Medulla oblongata (tissue), 1 donor: ENCODE results near the gene PADI1.

ENCODE experiments used
- DNase-seq: peaks from one replicate; pipeline ENCODE4 v3.0.0-alpha.2; 2015; ENCODE audit errors: extremely low spot score

The PADI1 gene, protein sequence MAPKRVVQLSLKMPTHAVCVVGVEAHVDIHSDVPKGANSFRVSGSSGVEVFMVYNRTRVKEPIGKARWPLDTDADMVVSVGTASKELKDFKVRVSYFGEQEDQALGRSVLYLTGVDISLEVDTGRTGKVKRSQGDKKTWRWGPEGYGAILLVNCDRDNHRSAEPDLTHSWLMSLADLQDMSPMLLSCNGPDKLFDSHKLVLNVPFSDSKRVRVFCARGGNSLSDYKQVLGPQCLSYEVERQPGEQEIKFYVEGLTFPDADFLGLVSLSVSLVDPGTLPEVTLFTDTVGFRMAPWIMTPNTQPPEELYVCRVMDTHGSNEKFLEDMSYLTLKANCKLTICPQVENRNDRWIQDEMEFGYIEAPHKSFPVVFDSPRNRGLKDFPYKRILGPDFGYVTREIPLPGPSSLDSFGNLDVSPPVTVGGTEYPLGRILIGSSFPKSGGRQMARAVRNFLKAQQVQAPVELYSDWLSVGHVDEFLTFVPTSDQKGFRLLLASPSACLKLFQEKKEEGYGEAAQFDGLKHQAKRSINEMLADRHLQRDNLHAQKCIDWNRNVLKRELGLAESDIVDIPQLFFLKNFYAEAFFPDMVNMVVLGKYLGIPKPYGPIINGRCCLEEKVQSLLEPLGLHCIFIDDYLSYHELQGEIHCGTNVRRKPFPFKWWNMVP

DNA sequence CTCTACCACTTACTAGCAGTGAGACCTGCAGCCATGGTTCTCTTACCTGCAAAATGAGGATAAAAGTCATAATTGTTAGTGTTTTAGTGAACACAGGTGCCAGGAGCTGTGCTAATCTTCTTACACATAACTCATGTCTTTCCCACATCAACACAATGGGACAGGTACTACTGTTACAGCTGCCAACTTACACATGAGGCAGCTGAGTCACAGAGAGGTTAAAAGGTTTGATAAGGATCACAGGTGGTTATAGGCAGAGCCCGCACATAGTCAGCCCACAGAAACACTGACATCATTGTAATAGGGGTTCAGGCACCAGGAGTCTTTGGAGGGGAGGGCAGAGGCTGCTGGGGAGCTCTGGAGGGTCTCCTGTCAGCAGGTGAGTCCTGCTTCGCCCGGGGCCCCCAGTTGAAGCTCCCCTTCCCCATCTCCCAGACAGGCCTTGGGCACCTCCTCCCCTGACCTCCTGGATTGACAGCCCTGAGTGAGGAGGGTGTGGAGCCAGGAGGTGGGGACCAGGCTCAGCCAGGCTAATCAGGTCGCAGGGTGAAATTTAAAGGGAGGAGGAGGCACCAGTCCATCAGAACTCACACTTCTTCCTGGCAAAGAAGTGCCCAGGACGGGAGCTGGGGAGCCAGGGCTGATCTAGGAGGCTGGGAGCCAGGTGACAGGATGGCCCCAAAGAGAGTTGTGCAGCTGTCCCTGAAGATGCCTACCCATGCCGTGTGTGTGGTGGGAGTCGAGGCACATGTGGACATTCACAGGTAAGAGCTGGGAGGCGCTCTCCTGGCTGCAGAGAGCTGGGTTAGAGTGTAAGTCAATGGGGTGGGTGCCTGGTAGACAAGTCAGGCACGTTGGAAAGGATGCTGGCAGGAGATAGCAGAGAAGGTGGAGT is at the start of gene PADI1:
TSS of gene PADI1 (plus strand) at position 583 of the 895 bp plus-strand sequence. CDS start at position 673, 90 bp downstream.
- no peak for DNase-seq

DNA sequence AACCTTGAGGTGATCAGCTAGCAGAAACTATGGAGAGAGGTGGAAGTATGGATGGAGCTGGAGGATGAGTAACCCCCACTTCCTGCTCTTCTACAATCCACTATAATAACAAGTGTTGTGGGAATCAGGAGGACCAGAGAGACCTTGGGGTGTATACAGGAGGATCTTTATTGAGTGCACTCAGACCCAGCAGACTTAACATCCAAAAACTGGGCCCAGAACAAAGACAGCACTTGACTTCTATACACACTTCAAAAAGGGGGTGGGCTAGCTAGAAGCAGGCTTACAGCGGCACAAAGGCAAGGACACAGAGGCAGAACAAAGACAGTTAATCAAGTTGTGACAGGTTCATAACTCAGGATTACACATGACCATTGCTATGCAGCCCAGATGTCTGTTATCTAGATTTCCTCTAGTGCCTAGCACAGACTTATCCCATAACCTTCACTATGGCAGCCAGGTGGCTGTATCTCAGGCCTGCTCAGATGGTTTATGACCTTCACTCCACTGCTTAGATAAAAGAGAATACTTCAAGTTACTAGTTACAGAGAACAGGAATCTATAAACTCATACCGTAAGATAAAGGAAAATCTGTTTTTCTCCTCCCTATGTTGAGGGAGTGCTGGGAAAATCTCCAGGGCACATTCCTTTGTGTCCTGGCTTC is 49.5 kb upstream of the PADI1 start:
- DNase-seq, result no peak

DNA sequence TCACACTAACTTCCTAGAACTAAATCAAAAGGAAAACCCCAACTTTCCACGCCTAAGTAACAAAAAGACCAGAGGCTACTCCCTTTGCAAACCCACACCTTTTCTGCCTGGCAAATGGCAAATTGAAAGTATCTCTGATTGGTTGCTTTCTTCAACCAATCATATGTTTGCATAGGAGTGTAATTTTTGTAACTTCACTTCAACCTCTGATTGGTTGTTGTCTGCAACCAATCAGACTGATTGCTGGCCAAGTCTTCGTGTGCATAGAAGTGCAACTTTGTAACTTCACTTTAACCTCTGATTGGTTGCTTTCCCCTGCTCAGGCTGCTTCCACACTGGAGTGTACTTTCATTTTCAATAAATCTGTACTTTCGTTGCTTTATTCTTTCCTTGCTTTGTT is 48.8 kb upstream of the PADI1 start:
- no peak for DNase-seq

DNA sequence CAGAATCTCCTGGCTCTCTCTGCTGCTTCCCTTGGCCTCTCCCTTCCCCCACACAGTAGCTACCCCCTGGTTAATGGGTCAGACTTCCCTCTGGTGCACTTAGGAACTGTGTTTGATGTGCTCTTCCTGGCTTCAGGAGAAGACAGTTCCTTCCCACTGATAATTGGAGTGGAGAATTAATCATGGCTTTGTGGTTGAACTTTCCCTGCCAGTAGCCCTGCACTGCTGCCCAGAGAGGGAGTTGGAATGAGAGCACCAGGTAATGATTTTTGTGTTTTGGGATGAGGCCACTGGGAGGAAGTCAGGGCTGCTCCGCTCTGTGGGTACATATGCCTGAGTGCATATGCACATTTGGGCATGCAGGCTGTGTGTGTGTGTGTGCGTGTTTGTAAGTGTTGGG is 46.0 kb upstream of the PADI1 start:
- no peak for DNase-seq

DNA sequence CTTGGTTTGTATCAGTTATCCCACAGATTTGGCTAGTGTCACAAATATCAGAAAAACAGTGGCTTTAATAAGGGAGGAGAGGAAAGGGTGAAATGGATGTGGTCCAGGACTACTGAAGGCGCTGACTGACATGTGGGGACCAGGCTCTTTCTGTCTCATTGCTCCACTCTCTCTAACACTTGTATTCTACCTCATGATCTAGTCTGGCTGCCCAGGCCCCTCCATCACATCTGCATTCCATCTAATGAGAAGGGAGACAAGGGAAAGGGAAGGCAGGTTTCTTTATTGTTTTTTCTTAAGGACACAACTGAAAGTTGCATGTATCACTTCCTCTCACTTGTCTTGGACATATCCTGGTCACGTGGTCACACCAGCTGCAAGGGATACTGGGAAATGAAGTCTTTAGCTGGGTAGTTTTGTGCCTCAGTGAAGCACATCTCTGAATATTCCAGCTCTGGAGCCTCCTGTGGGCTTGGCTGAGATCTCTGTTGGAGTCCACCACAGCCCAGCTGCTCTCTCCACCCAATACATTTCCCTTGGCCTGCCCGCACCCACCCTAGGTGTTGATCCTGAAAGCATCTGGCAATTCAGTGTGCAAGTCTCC is 43.7 kb upstream of the PADI1 start:
- DNase-seq, result peak; percentile 27

DNA sequence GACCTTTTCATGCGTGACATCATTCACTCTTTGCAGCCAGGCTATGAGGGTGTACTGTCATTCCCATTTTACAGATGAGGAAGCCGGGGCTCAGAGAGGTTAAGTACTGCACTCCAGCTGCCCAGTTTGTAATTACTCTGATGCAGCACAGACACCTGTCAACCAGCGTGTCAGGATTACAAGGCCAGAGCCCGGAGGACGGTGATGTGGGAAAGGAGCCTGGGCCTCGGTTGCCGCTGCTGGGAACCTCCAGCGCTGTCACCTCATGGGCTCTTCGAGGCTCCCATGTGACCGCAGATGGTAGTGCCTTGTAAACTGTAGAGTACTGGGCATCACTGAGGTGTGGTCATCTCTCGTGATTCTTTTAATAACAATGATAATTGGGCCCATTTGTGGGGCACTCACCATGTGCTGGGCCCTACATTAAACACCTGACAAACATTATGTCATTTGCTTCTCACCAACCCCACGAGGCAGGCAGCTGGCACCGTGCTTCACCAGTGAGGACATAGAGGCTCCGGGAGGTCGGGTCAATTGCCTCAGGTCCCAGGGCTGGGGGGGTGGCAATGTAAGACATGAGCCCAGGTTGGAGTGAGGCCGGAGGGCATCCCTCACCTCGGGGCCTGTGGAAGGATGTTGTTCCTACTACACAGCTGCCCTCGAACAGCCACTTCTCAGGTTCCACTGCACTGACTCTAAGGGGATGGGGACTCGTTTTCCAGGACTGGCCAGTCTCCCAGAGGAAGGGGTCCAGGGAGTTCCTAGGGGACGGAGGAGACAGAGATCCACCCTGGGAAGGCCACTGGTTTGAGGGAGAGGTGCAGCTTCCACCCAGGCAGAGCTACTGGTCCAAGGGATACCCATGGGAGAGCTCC is 42.8 kb upstream of the PADI1 start:
- DNase-seq, result no peak

DNA sequence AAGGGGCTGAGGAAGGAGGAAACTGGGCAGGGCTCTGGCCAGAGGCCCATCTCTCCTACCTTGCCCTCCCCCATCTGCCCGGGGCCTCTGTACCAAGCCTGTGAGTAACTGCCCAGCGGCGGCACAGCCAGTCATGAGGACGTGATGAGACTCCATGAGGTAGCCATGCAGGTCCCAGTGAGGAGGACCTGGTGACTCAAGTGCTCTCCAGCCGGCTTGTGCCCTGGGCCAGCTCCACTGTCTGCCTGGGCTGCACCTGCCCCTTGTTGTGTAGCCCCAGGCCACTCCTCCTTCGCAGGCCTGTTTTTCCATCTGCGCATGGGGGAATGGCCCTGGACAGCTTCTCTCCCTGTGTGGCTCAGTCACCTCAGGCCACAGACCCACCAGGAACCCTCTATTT is 42.0 kb upstream of the PADI1 start:
- DNase-seq, result no peak

DNA sequence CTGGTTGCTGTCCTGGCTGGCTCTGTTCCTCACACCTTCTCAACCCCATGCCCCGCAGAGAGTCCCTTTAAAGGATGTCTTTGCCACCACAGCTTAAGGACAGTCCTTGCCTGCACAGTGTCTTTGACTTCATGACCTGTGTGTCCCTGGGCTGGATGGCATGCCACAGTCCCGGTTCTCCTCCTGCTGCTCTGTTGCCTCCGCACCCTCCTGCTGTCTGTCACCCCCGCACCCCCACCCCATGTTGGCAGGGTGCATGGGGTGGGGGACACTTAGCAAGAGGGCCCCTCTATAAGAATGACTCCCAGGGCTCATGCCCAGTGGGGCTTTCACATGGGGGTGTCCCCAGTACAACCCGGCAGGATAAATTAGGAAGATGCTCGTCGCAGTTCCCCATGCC is 41.6 kb upstream of the PADI1 start:
- DNase-seq, result no peak

DNA sequence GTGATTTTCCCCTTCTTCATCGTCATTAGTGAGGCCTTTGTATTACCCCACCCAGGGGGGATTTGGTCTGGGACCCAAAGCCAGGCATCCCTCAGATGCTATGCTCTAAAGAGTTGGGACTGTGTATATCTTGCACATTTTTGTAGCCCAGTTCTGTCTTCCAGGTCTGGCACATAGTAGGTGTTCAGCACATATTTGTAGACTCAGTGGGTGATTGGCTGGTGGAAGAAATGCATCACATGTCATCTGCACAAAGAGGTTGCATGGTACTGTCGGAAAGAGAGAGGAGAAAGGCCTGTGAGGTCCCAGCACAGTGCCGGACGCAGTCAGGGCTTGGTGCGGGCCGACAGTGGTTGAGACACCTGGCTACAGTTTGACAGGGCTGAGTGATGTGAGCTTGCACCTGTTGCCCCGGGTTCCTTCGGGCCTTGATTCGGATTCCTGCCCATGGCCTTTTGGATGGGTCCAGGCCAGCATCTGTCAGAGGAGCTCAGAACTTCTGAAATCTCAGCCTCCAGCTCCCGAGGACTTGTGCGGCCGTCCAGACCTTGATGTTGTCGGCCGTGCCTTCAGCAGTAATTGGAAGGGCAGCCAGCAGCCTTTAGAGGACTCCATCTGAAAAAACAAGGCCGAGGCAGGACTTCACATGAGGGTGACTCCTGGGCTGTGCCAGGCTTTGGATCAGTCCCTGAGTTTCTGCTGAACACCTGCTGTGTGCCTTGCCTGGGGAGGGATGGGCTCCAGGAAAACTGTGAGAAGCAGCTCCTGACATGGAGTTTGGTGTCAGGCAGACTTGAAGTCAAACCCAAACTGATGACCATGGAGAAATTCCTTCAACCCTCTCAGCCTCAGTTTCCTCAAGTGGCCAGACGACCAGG is 40.9 kb upstream of the PADI1 start:
- no peak for DNase-seq

DNA sequence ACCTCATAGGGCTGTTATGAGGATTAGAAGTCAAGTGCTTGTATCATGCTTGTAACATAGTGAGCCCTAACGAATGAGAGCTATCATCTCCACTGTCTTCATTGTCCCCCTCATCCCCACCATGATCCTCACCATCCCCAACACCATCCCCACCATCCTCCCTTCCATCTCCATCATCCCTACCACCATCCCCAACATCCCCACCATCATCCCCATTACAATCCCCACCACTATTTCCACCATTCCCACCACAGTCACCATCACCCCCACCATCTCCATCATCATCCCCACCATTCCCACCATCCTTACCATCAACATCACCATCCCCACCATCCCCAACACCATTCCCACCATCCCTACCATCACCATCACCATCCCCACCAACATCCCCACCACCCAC is 39.1 kb upstream of the PADI1 start:
- DNase-seq, result no peak

DNA sequence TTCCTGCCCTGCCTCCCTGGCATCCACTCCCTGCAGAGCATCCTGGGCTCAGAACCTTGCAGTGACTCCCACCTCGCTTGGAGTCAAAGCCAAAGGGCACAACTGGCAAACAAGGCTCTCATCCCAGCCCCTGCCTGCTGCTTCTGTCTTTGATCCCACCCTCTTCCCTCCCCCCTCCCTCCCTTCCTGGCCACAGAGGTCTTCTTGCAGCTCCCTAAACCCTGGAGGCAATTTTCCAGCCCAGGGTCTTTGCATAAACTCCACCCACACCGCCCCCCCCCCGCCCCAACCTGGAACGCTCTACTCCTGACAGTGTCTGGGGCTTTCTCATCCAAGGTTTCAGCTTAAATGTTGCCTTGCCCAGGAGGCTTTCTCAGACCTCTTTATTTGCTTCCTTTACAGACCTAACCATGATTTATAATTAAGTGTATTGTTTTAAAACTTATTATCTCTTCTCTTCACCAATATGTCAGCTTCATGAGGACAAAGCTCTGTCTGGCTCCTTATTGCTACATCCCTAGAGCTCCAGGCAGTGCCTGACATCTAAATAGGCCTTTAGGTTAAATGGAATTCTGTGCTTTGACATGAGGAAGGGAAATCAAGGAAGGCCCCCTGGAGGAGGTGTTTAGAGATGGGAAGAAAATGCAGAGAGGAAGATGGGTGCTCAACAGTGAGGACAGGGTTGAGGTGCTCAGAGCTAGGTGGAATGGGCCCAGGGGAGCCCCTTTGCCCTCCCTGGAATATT is 37.7 kb upstream of the PADI1 start:
- no peak for DNase-seq

DNA sequence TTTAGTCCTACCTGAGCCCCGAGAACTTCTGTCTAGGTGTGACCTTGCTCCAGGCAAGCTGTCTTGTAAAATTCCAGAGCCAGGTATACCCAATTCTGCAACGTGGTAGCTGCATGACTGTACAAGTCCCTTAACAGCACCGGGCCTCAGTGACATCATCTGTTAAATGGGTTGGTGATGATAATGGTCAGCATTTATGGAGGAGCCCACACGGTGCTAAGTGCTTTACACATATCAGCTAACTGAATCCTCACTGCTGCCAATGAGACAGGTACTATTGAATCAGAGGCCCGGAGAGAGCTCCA is 37.2 kb upstream of the PADI1 start:
- DNase-seq, result no peak

DNA sequence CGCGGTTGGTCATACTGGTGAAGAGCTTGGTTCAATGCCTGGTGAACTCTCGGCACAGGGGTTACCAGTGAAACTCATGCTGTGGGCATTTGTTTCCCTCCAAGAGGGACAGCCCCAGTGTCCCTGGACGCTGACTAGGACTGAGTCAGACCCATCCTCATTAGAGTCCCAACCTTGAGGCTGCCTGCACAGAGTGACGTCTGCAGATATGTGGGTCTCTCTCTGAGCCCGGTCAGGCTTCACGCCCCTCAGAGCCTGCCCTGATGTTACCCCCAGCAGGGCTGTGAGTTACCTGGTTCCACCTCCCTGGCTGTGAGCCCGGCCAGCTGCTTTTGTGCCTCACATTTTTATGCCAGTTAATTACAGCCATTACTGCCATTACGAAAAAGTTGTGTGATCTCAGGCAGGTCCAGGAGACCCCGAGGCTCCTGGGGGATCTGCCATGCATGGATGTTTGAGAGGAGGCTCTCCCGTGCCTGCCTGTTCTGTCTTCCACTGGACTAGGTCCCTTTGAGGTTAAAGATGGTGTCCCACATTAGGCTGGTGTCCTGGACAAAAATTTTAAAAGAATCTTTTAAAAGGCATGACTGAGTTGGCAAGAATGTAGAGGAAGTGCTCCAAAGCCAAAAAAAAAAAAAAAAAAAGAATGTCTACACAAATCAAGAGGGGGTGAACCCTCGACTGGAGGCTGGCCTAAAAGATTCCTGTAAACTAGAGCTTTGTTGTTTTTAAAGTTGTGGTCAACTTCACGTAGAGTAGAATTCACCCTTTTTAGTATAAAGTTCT is 36.6 kb upstream of the PADI1 start:
- no peak for DNase-seq

DNA sequence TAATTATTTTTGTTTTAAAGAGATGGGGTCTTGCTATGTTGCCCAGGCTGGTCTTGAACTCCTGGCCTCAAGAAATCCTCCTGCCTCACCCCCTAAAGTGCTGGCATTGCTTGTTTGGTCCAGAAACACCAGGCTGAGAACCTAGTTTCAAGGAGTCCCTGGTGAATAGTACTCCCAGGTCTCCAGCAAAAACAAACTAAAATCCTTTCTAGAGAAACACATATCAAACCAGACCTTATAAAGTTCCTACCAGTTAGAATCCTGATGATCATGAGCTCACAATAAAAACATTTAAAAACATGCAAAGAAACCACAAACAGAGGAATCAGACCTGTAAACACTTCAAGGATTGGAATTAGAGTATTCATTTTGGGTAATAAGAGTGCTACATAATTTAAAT is 34.4 kb upstream of the PADI1 start:
- no peak for DNase-seq

DNA sequence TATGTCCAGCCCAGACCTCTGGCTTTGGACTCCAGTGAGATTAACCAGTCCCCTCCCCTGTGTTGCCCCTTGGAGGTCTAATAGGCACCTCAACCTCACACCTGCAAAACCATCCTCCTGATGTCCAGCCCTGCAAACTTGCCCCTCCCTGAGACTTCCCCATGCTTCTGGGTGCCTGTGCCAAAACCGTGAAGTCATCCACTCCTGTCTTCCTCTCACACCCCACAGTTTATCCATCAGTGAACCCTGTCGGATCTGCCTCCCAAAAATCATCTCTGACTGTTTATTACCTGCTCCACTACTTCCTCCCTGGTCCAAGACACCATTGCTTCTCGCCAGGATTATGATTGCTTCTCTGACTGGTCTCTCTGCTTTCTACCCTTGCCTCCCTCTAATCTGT is 31.7 kb upstream of the PADI1 start:
- DNase-seq, result no peak

DNA sequence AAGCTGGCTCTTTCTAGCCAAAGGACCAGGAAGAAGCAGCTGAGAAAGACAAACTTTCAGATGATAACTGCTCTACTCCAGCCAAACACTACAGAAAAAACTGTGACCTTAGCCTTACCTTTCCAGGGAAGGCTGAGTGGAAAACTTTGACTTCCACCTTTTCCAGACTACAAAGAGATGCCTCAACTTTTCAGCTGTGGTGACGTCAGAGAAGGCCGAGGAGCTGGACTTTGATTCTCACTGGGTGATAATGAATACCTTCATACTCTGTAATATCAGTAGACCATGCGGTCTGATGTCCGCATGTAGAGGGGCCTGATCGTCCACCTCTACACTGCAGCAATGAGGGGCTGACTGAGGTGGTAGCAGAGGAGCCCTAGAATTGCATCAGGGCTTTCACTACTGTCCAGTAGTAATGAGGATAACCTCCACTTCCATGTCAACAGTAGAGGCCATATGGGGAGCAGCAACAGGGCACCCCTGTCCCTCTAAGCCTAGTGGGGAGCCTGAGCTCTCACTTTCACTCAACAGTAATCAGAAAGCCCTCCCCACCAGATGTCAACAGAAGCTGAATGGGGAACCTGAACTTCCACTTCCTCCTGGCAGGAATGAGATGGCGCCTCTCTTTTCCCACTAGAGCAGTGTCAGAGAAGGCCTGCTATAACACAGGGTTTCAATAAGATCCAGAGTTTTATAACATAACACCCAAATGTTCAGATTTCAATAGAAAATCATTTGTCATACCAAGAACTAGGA is 28.4 kb upstream of the PADI1 start:
- DNase-seq, result peak; percentile 51

DNA sequence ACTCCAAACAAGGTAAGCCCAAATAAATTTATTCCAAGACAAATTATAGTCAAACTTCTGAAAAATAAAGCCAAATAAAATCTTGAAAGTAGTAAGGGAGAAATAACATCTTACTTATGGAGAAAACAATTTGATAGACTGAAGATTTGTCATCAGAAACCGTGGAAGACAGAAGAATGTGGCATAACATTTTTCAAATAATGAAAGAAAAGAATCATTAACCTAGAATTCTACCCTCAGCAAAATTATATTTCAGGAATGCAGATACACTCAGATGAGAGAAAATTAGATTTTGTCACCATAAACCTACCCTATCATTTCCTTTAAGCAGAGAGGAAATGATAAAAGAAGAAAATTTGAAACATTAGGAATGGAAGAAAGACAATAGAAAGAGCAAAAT is 27.3 kb upstream of the PADI1 start:
- no peak for DNase-seq
